ENCODE measurements around the gene MORN3.
"Not testable (repeated sequence)": the region's sequence is repeated elsewhere in the genome, so short reads cannot be mapped to it uniquely, and the experiment has no call there.

MORN3 gene

DNA sequence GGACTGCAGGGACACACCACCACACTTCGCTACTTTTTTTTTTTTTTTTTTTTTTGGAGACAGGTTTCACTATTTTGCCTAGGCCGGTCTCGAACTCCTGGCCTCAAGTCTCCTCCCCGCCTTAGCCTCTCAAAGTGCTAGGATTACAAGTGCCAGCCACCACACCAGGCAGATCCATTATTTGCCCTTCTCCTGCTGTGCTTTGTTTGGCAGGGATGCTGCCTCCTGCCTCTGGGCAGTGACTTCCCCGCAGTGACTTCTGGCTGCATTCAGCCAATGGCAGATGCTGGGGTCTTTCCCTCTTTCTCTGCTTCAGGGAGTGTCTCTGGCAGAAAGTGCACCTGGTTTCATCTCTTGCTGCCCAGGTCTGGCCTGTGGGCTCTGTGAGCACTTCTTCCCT, 6.7 kb upstream of the MORN3 start:
- Mint-ChIP-seq H3K4me3 (peak overlapping the region in 1 of 3 experiments; percentile 41), H3K27me3 (ENCODE audit: low read depth) (no peaks in the 10 kb centered on the region), H3K27ac (no peak overlapping the region), H3K36me3 (ENCODE audit: low read depth) (no peaks in the 10 kb centered on the region), H3K9me3 (no peaks in the 10 kb centered on the region), H3K4me1 (peaks cover 22% of the 10 kb centered on the region)
- TF ChIP-seq, protein P1, sequence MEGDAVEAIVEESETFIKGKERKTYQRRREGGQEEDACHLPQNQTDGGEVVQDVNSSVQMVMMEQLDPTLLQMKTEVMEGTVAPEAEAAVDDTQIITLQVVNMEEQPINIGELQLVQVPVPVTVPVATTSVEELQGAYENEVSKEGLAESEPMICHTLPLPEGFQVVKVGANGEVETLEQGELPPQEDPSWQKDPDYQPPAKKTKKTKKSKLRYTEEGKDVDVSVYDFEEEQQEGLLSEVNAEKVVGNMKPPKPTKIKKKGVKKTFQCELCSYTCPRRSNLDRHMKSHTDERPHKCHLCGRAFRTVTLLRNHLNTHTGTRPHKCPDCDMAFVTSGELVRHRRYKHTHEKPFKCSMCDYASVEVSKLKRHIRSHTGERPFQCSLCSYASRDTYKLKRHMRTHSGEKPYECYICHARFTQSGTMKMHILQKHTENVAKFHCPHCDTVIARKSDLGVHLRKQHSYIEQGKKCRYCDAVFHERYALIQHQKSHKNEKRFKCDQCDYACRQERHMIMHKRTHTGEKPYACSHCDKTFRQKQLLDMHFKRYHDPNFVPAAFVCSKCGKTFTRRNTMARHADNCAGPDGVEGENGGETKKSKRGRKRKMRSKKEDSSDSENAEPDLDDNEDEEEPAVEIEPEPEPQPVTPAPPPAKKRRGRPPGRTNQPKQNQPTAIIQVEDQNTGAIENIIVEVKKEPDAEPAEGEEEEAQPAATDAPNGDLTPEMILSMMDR (IDR thresholded peaks at IDR 0.05; ENCODE audit: unreplicated experiment in 3 of 3) = no peak

DNA sequence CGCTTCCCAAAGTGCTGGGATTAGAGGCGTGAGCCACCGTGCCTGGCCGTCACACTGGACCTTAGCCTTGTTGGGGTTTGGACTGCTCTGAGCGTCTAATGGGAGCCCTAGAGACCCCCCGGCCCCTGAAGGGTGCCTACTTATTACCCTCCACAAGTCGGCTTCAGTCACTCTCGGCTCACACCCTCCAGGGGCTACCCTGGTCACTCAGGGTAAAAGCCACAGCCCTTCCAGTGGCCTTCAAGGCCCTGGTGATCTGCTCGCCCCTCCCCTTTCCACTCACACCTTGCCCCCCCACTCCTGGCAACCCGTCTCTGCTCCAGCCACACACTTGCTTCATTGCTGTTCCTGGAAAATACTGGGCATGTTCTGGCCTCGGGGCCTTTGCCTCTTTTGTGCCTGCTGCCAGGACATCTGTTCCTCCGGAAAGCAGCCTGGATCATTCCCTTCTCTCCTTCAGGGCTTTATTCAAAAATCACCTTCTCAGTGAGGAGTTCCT, 3.6 kb upstream of the MORN3 start:
- peaks cover 8% of the 10 kb centered on the region for H3K4me1 Mint-ChIP-seq
- no peaks in the 10 kb centered on the region for H3K36me3 Mint-ChIP-seq (ENCODE audit: low read depth)
- no peaks in the 10 kb centered on the region for H3K9me3 Mint-ChIP-seq
- H3K4me3 Mint-ChIP-seq = peak overlapping the region; percentile 76 to 84 (median 81)
- TF ChIP-seq, protein P1 (IDR thresholded peaks at IDR 0.05; ENCODE audit: unreplicated experiment in 3 of 3) = no peak
- H3K27me3 Mint-ChIP-seq (ENCODE audit: low read depth) = peaks cover 4% of the 10 kb centered on the region
- peak overlapping the region; percentile 34 to 86 (median 37) for H3K27ac Mint-ChIP-seq

DNA sequence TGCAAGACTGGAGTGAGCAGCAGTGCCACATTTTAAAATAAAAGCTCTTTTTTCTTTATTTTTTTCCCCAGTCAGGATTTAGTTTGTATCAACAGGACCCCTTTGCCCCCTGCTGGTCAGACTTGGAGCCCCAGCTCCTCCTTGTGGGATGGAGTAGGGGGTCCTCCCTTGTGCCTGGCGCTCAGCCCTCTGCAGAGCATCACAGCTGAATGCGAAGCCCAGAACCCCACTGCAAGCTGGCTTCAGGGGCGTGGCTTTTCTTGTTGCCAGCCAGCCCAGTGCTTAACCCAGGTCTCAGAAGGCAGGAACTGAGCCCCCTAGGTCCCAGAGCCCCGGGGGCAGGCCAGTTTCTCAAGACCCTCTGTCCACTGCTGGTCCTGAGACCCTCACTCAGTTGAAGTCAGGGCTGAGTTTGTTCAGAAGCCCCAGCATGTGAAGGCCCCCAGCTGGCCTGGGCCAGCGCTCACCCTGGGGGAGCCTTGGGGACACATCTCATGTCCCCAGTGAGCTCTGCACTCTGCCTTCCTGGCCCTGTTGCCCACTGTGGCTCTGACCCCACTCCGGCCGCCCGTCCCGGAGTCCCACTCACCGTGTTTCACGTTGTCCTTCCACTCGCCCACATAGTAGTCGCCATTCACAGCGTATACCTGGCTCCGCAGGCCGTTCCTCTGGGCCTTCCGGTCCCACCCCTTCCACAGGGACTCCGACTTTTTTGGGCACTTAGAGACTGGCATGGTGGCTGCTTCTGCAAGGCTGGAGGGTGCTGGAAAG, 519 bp downstream of the MORN3 start:
- peaks cover 8% of the 10 kb centered on the region for H3K4me1 Mint-ChIP-seq
- peaks cover 4% of the 10 kb centered on the region for H3K27me3 Mint-ChIP-seq (ENCODE audit: low read depth)
- TF ChIP-seq, protein P1 (IDR thresholded peaks at IDR 0.05; ENCODE audit: unreplicated experiment in 3 of 3) = peak; percentile 59 to 68 (median 67)
- H3K36me3 Mint-ChIP-seq (ENCODE audit: low read depth) = no peaks in the 10 kb centered on the region
- peak overlapping the region in 1 of 3 experiments; percentile 32 for H3K4me3 Mint-ChIP-seq
- no peaks in the 10 kb centered on the region for H3K9me3 Mint-ChIP-seq
- no peak overlapping the region for H3K27ac Mint-ChIP-seq

DNA sequence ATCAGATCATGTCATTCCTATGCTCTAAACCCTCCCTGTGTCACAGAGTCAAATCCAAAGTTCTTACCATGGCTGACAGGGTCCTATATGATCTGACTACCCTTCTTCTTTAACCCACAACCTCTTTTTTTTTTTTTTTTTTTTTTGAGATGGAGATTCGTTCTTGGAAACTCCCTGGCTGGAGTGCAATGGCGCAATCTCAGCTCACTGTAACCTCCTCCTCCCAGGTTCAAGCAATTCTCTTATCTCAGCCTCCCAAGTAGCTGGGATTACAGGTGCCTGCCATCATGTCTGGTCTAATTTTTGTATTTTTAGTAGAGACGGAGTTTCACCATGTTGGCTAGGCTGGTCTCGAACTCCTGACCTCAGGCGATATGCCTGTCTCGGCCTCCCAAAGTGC, 2.6 kb downstream of the MORN3 start:
- H3K27me3 Mint-ChIP-seq (ENCODE audit: low read depth); H3K4me3 Mint-ChIP-seq; H3K27ac Mint-ChIP-seq; H3K9me3 Mint-ChIP-seq; H3K36me3 Mint-ChIP-seq (ENCODE audit: low read depth); H3K4me1 Mint-ChIP-seq: not testable (repeated sequence)

DNA sequence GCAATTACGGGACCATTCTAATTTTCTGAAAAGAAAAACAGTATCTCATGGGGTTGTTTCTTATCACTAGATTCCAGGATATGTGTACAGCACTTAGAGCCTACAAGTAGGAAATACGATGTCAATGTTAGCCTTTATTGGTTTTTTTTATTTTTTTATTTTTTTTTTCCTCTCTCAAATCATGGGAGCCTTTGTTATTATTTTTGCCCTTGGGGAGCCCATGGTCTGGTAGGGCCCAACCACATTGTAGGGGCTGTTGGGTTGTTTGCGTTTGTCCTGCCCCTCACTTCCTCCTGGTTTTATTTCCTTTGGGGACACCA, 5.9 kb downstream of the MORN3 start:
- no peaks in the 10 kb centered on the region for H3K9me3 Mint-ChIP-seq
- TF ChIP-seq, protein P1 (IDR thresholded peaks at IDR 0.05; ENCODE audit: unreplicated experiment in 3 of 3) = no peak
- no peak overlapping the region for H3K4me3 Mint-ChIP-seq
- H3K4me1 Mint-ChIP-seq = peaks cover 8% of the 10 kb centered on the region
- no peak overlapping the region for H3K27ac Mint-ChIP-seq
- H3K27me3 Mint-ChIP-seq (ENCODE audit: low read depth) = no peaks in the 10 kb centered on the region
- no peaks in the 10 kb centered on the region for H3K36me3 Mint-ChIP-seq (ENCODE audit: low read depth)

DNA sequence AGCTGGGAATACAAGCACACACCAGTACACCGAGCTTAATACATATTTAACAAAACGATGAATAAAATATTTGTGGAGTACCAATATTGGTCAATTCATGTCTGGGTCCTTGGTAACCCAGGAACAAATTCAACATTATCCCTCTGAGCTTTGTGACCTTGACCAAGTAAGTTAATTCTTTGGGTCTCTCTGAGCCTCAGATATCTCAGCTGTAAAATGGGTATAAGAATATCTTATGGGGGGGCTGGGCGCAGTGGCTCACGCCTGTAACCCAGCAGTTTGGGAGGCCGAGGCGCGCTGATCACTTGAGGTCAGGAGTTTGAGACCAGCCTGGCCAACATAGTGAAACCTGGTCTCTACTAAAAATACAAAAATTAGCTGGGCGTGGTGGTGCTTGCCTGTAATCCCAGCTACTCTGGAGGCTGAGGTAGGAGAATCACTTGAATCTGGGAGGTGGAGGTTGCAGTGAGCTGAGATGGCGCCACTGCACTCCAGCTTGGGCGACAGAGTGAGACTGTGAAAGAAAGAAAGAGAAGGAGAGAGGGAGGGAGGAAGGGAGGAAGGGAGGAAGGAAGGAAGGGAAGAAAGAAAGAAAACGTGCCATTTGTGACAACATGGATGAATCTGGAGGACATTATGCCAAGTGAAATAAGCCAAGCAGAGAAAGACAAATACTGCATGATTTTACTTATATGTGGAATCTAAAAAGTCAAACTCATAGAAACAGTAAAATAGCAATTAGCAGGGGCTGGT, 7.9 kb downstream of the MORN3 start:
- not testable (repeated sequence) for H3K4me3 Mint-ChIP-seq; H3K36me3 Mint-ChIP-seq (ENCODE audit: low read depth); H3K27ac Mint-ChIP-seq; H3K27me3 Mint-ChIP-seq (ENCODE audit: low read depth); H3K9me3 Mint-ChIP-seq
- peaks cover 15% of the 10 kb centered on the region for H3K4me1 Mint-ChIP-seq

Measured in nephron (organoid).